Activated naive CD4-positive, alpha-beta T cell treated with anti-CD3 and anti-CD28 coated beads for 36 hours (primary cell): ENCODE results near the gene ZNF182. TPM values are rescaled to one million over a fixed set of nuclear protein-coding genes. Genes with fewer than 3 reads are reported as not detected.
"Not testable (repeated sequence)": the region's sequence is repeated elsewhere in the genome, so short reads cannot be mapped to it uniquely, and the experiment has no call there.

Source experiments
- CTCF ChIA-PET: fragments of 350-600 bp; sonication (Branson Sonifier 250); formaldehyde crosslinking; loops from one replicate; lab custom pipeline; 2021; ENCODE audit warnings: antibody characterized with exemption; lab: Charles Lee
- DNase-seq: peaks from one replicate; pipeline ENCODE4 v3.0.0-alpha.2; 2020
- H3K27ac Mint-ChIP-seq: one replicate; pipeline ENCODE4 v1.8.0; 2021; ENCODE audit warnings: mild to moderate bottlenecking, mixed read lengths
- H3K27me3 Mint-ChIP-seq: one replicate; pipeline ENCODE4 v1.8.0; 2021; ENCODE audit warnings: low read depth, mixed read lengths
- H3K36me3 Mint-ChIP-seq: one replicate; pipeline ENCODE4 v1.8.0; 2021; ENCODE audit warnings: low read depth, mixed read lengths
- H3K4me1 Mint-ChIP-seq: one replicate; pipeline ENCODE4 v1.8.0; 2021; ENCODE audit warnings: low read depth, mixed read lengths
- H3K4me3 Mint-ChIP-seq: one replicate; pipeline ENCODE4 v1.8.0; 2021; ENCODE audit warnings: mild to moderate bottlenecking, moderate library complexity, mixed read lengths
- H3K9me3 Mint-ChIP-seq: one replicate; pipeline ENCODE4 v1.8.0; 2021; ENCODE audit warnings: mixed read lengths
- intact Hi-C: fragments of 100-400 bp; cut with micrococcal nuclease; formaldehyde crosslinking; loops from one replicate; pipeline ENCODE4 v1.15.1; 2023
- total RNA-seq, 2 experiments: library from RNA; stranded (reverse); gene quantifications; one replicate each; pipeline ENCODE4 v1.2.3, GENCODE V29; 2021

ZNF182 gene
- total RNA-seq, 2 experiments from 2014 or later: 8.2 to 9.3 TPM

- intact Hi-C loops: loop anchor here (5.0 to 10.0 kb wide), 2 partner anchors 366 to 459 kb away; partner anchors contain the start of genes ARAF, ELK1 and UXT
- Mint-ChIP-seq H3K36me3 (no peaks in the 10 kb centered on the region), H3K4me1 (peaks cover 10% of the 10 kb centered on the region), H3K27ac (peak overlapping the region; percentile 95), H3K9me3 (peaks cover 1% of the 10 kb centered on the region), H3K27me3 (no peaks in the 10 kb centered on the region), H3K4me3 (peak overlapping the region; percentile 84)
- peak; percentile 82 for DNase-seq
- CTCF ChIA-PET: no interaction called here
These were observed 17.5 kb upstream of the ZNF182 start for GRCh38 chrX:48021026-48021900.

GRCh38 chrX:48020472-48020871, 16.7 kb upstream of the ZNF182 start:
- H3K27me3 Mint-ChIP-seq, H3K36me3 Mint-ChIP-seq, H3K9me3 Mint-ChIP-seq, CTCF ChIA-PET, H3K4me1 Mint-ChIP-seq: not testable (repeated sequence)
- Mint-ChIP-seq H3K27ac (peak overlapping the region; percentile 95), H3K4me3 (peak overlapping the region; percentile 84)
- peak; percentile 61 for DNase-seq
- intact Hi-C loops: loop anchor here (5.0 to 10.0 kb wide), 2 partner anchors 366 to 458 kb away; partner anchors contain the start of genes ARAF, ELK1 and UXT

GRCh38 chrX:48019892-48020291, 16.1 kb upstream of the ZNF182 start:
- H3K4me3 Mint-ChIP-seq, H3K27ac Mint-ChIP-seq, DNase-seq, CTCF ChIA-PET, H3K27me3 Mint-ChIP-seq, H3K9me3 Mint-ChIP-seq, H3K36me3 Mint-ChIP-seq, H3K4me1 Mint-ChIP-seq: not testable (repeated sequence)
- intact Hi-C loops: loop anchor here (5.0 to 10.0 kb wide), 2 partner anchors 365 to 458 kb away; partner anchors contain the start of genes ARAF, ELK1 and UXT

GRCh38 chrX:48016583-48017310, 13.0 kb upstream of the ZNF182 start:
- DNase-seq, CTCF ChIA-PET, intact Hi-C loops, H3K9me3 Mint-ChIP-seq, H3K27me3 Mint-ChIP-seq, H3K27ac Mint-ChIP-seq, H3K4me3 Mint-ChIP-seq, H3K36me3 Mint-ChIP-seq, H3K4me1 Mint-ChIP-seq: not testable (repeated sequence)

GRCh38 chrX:48009445-48009960, 5.7 kb upstream of the ZNF182 start:
- H3K27ac Mint-ChIP-seq, H3K36me3 Mint-ChIP-seq, H3K4me3 Mint-ChIP-seq, H3K4me1 Mint-ChIP-seq, H3K27me3 Mint-ChIP-seq, intact Hi-C loops, H3K9me3 Mint-ChIP-seq, CTCF ChIA-PET, DNase-seq: not testable (repeated sequence)

- CTCF ChIA-PET, H3K4me3 Mint-ChIP-seq, DNase-seq, H3K36me3 Mint-ChIP-seq, H3K9me3 Mint-ChIP-seq, H3K27ac Mint-ChIP-seq, intact Hi-C loops, H3K27me3 Mint-ChIP-seq: not testable (repeated sequence)
- peaks cover 11% of the 10 kb centered on the region for H3K4me1 Mint-ChIP-seq
These were observed 2.9 kb upstream of the ZNF182 start, which contains the start of gene SPACA5 for GRCh38 chrX:48006688-48007087. Gene SPACA5, plus strand, starts transcription at chrX:48006988. Its CDS starts 815 bp downstream, at chrX:48007803.

GRCh38 chrX:48003367-48003757, 427 bp downstream of the ZNF182 start:
- CTCF ChIA-PET: no interaction called here
- Mint-ChIP-seq H3K27me3 (no peaks in the 10 kb centered on the region), H3K27ac (peak overlapping the region; percentile 99), H3K9me3 (no peaks in the 10 kb centered on the region), H3K36me3 (peaks cover 22% of the 10 kb centered on the region), H3K4me3 (peak overlapping the region; percentile 99), H3K4me1 (peaks cover 22% of the 10 kb centered on the region)
- DNase-seq: peak; percentile 11
- intact Hi-C loops: no loop called here

GRCh38 chrX:48002929-48003328, 860 bp downstream of the ZNF182 start:
- Mint-ChIP-seq H3K9me3 (no peaks in the 10 kb centered on the region), H3K4me1 (peaks cover 22% of the 10 kb centered on the region), H3K27ac (no peak overlapping the region), H3K27me3 (no peaks in the 10 kb centered on the region), H3K4me3 (no peak overlapping the region), H3K36me3 (peaks cover 24% of the 10 kb centered on the region)
- CTCF ChIA-PET: no interaction called here
- DNase-seq: no peak
- intact Hi-C loops: no loop called here

GRCh38 chrX:48002319-48002718, 1.5 kb downstream of the ZNF182 start:
- peaks cover 22% of the 10 kb centered on the region for H3K4me1 Mint-ChIP-seq
- no peaks in the 10 kb centered on the region for H3K9me3 Mint-ChIP-seq
- DNase-seq: no peak
- H3K4me3 Mint-ChIP-seq: peak overlapping the region; percentile 56
- H3K27ac Mint-ChIP-seq: peak overlapping the region; percentile 36
- CTCF ChIA-PET: no interaction called here
- peaks cover 26% of the 10 kb centered on the region for H3K36me3 Mint-ChIP-seq
- intact Hi-C loops: no loop called here
- no peaks in the 10 kb centered on the region for H3K27me3 Mint-ChIP-seq

- CTCF ChIA-PET: no interaction called here
- no peaks in the 10 kb centered on the region for H3K27me3 Mint-ChIP-seq
- peaks cover 22% of the 10 kb centered on the region for H3K4me1 Mint-ChIP-seq
- no peaks in the 10 kb centered on the region for H3K9me3 Mint-ChIP-seq
- peaks cover 28% of the 10 kb centered on the region for H3K36me3 Mint-ChIP-seq
- DNase-seq: no peak
- intact Hi-C loops: no loop called here
- H3K27ac Mint-ChIP-seq: no peak overlapping the region
- no peak overlapping the region for H3K4me3 Mint-ChIP-seq
These were observed 2.5 kb downstream of the ZNF182 start for GRCh38 chrX:48001260-48001659.

GRCh38 chrX:47992669-47993068, 11.1 kb downstream of the ZNF182 start:
- no peak overlapping the region for H3K4me3 Mint-ChIP-seq
- no peaks in the 10 kb centered on the region for H3K27me3 Mint-ChIP-seq
- intact Hi-C loops: no loop called here
- peaks cover 28% of the 10 kb centered on the region for H3K4me1 Mint-ChIP-seq
- CTCF ChIA-PET: no interaction called here
- H3K36me3 Mint-ChIP-seq: peaks cover 44% of the 10 kb centered on the region
- no peak overlapping the region for H3K27ac Mint-ChIP-seq
- DNase-seq: no peak
- no peaks in the 10 kb centered on the region for H3K9me3 Mint-ChIP-seq

- H3K9me3 Mint-ChIP-seq: no peaks in the 10 kb centered on the region
- DNase-seq: no peak
- no peak overlapping the region for H3K4me3 Mint-ChIP-seq
- peak overlapping the region; percentile 80 for H3K27ac Mint-ChIP-seq
- peaks cover 28% of the 10 kb centered on the region for H3K4me1 Mint-ChIP-seq
- intact Hi-C loops: no loop called here
- H3K36me3 Mint-ChIP-seq: peaks cover 47% of the 10 kb centered on the region
- no peaks in the 10 kb centered on the region for H3K27me3 Mint-ChIP-seq
- CTCF ChIA-PET: no interaction called here
These were observed 11.8 kb downstream of the ZNF182 start for GRCh38 chrX:47992095-47992380.
